Subcutaneous adipose tissue (tissue), 4 donors: ENCODE measurements around the gene ADAMTS2. TPM values are rescaled to one million over a fixed set of nuclear protein-coding genes. Genes with fewer than 3 reads are reported as not detected.

Experiments used
- total RNA-seq, 4 donors: library from RNA; depleted of rRNA; stranded (reverse); fragments of >200 nt; gene quantifications; one replicate each; pipeline ENCODE4 v1.1.0, GENCODE V29; 2016
- TF ChIP-seq, protein P1 (sequence below): fragments of 450-650 bp; IDR thresholded peaks from one replicate; pipeline ENCODE4 v1.5.1; 2016; ENCODE audit warnings: low read depth, mild to moderate bottlenecking, control low read depth, antibody characterized with exemption, moderate library complexity

Gene ADAMTS2
- total RNA-seq, 4 donors from 2014 or later: 26.7 to 56.5 (median 46.6) TPM

DNA sequence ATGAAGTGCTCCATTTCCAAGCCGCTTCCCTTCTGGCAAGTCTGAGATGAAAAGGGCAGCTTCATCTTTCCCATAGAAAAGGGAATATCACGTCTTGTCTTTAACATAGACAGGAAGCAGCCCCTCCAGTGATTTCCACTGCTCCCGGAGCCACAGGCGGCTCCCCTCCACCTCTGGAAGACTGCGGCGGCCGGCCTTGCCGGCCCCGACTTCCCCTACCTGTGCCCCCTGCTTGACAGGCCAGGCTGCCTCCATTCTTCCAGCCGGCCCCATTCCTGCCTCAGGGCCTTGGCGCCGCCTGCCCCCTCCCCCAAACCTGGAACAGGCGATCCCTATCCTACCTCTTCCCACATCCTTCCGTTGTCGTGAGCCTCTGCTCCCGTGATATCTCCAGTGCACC is 143.3 kb downstream of the ADAMTS2 start:
- TF ChIP-seq, protein P1, sequence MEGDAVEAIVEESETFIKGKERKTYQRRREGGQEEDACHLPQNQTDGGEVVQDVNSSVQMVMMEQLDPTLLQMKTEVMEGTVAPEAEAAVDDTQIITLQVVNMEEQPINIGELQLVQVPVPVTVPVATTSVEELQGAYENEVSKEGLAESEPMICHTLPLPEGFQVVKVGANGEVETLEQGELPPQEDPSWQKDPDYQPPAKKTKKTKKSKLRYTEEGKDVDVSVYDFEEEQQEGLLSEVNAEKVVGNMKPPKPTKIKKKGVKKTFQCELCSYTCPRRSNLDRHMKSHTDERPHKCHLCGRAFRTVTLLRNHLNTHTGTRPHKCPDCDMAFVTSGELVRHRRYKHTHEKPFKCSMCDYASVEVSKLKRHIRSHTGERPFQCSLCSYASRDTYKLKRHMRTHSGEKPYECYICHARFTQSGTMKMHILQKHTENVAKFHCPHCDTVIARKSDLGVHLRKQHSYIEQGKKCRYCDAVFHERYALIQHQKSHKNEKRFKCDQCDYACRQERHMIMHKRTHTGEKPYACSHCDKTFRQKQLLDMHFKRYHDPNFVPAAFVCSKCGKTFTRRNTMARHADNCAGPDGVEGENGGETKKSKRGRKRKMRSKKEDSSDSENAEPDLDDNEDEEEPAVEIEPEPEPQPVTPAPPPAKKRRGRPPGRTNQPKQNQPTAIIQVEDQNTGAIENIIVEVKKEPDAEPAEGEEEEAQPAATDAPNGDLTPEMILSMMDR: no peak

DNA sequence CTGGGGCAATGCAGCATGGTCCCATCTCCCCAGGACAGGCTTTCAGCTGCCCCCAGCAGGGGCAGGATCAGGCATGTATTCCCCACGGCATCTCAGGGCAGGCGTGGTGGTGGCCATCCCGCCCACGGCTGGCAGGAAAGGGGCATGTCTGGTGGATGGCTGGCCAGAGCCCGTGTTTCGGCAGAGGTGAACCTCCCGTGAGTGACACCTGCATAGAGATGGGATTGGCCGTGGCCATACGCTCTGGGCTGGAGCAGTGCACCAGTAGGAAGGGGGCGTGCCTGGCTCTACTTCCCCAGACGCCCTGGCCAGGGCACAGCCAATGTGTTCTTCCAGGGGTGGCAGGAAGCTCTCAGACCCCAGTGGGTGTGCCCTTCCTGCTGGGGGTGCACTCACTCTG is 146.0 kb downstream of the ADAMTS2 start:
- TF ChIP-seq, protein P1: no peak

DNA sequence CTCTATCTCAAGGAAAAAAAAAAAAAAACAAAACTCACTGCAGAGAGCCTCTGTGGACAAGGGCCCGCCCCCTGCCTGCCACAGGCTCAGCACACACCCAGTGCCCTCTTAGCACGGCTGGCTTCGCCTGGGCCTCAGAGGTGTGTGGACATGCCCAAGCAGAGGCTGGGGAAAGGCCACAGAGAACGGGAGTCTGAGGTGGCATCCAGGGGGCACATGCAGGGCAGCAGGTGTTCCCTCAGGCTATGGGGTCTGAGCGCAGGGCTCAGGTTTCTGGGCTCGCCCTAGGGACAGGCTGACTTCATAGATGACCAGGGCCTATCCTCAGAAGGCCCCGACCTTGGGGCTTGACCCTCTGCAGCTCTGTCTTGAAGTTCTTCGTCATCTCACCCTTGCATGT is 146.4 kb downstream of the ADAMTS2 start:
- TF ChIP-seq, protein P1: no peak

DNA sequence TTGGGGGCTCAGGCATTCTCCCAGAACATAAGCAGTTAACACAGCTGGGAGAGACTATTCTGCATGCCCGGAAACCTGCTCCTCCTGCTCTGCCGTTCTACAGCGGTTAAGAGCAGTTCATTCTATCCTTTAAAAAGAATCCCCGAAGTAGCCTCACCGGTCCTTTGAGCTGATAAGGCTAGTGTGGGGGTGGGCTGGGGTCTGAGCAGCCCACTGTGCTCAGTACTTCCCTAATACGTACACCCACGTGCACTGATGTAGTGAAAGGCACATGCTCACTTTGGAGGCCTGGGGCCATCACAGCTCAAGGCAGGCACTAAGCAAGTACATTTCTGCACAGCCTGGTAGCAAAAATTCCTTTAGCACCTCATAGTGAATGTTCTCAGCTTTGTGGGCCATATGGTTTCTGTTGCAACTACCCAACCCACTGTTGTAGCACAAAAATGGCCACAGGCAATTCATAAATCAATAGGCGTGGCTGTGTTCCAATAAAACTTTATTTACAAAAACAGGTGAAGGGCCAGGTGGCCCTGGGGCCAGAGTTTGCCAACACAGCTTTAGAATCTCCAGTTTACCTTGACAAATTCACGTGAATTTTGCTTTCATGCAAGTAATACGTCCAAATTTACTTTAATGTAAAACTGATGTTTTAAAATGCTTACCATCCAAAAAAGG is 148.7 kb downstream of the ADAMTS2 start:
- TF ChIP-seq, protein P1: no peak

DNA sequence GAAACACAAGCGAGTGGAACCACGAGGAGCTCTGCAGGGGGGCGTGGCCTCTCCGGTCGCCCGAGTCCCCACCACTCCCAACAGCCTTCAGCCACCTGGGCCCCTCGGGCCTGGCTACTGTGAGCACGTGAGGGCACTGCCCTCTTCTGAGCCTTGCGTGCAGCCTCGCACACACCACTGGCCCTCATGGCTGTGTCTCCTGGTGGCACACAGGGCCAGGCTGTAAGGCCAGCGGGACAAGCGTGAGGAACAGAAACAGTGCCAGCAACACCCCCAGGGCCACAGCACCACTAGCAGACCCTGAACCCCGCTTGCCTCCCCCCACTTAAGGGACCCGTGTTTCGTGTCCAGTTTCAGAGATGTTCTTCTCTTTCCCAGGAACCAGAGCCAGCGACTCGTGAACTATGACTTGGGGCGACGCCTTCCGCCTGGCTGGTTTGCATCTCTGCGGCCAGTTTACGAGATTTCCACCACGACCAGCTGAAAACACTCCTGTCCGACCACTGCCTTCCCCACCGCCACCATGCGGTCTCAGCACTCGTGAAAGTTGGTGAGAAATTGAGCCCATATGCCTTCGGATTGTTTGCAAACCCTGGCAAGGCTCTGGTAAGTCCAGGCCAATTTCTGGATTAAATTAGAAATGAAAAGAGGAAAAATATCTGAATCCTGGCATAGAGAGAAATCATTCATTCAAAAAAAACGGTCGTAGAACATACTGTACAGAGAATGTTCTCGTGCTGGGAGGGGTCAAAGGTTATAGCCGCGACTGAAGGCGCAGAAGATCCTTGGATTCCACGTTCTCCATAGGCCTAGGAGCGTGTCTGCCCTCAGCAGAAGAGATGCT is 149.5 kb downstream of the ADAMTS2 start:
- TF ChIP-seq, protein P1: no peak

DNA sequence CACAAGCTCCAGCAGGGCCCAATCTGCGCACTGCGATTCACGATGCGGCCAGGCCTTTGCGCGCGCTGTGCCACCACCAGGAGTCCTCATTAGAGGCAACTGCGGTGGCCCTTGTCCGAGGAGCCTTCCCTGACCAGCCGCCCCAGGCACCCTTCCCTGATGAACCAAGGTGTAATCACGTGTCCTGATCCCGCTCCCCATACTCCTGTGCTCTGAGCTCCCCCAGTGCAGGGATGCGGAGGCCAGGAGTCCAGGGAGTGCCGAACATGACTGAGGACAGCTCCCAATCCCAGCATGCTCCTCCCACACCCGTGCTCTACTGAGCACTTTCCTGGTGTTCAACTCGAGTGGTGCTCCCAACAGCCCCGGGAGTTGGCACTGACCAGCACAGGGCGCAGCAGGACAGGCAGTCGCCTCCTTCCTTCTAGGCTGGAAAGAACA is 150.3 kb downstream of the ADAMTS2 start:
- TF ChIP-seq, protein P1: no peak

DNA sequence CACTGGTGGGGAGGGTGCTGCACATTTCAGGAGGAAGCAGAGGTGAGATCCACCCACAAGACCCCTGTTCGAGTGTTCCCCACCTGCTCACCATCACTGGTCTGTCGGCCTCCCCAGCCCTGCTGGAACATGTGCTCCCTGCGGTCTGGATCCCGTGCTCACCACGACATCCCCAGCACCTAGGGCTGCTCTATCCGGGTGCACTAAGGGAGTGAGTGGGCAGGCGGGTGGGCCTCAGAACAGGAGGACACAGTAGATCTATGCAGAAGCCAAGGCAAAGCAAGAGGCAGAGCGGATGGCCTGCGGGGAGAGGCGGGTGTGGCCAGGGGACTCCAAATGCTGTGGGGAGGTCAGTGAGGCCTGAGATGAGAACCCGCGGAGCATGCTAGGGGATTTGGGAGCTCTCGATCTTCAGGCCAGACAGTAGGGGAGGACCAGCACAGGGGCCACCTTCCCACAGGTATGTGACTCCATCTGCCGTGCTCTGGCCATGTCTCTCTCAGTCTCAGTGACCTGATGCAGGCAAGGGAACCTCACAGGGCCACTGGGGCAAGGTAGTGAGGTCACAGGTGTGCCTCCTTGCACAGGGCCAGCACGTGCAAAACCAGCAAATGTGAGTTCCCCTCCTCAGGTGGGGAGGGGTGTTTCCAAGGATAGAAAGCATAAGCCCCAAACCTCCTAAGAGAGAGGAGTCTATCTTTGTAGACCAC is 150.9 kb downstream of the ADAMTS2 start:
- TF ChIP-seq, protein P1: no peak
